HL-60/S4 treated with phorbol 12-myristate 13-acetate at 8.2 ng/mL for 4 days and 3 days (cell line): ENCODE measurements around the gene CALHM1.

Source experiments
- in situ Hi-C: fragments of 300-500 bp; cut with MboI; formaldehyde crosslinking; loops from 2 replicates; pipeline ENCODE4 v1.15.0; 2022; ENCODE audit warnings: low sequenced_read_pairs

The CALHM1 gene

GRCh38 chr10:103457176-103457712 lies 1.5 kb downstream of the CALHM1 start:
- in situ Hi-C loops, result no loop called here

- in situ Hi-C loops, result no loop called here
Observed at GRCh38 chr10:103456074-103456660, 2.5 kb downstream of the CALHM1 start.

- in situ Hi-C loops, result no loop called here
Observed at GRCh38 chr10:103455235-103455634, 3.5 kb downstream of the CALHM1 start.

GRCh38 chr10:103454026-103454425 lies 4.7 kb downstream of the CALHM1 start:
- in situ Hi-C loops, result no loop called here

- in situ Hi-C loops, result no loop called here
Observed at GRCh38 chr10:103452506-103453230, 6.0 kb downstream of the CALHM1 start.

GRCh38 chr10:103451831-103452505 lies 6.7 kb downstream of the CALHM1 start, which contains the start of gene CALHM2:
Gene CALHM2, minus strand, starts transcription at chr10:103452370. Its CDS starts 2,429 bp downstream, at chr10:103449941.
- in situ Hi-C loops, result no loop called here

- in situ Hi-C loops, result no loop called here
Observed at GRCh38 chr10:103451091-103451813, 7.4 kb downstream of the CALHM1 start.

- in situ Hi-C loops, result no loop called here
Observed at GRCh38 chr10:103450201-103450695, 8.5 kb downstream of the CALHM1 start.

- in situ Hi-C loops, result no loop called here
Observed at GRCh38 chr10:103449208-103450144, 9.2 kb downstream of the CALHM1 start.

- in situ Hi-C loops, result no loop called here
Observed at GRCh38 chr10:103448746-103449145, 10.0 kb downstream of the CALHM1 start.

- in situ Hi-C loops, result no loop called here
Observed at GRCh38 chr10:103447187-103447586, 11.5 kb downstream of the CALHM1 start.

- in situ Hi-C loops, result no loop called here
Observed at GRCh38 chr10:103445767-103446567, 12.7 kb downstream of the CALHM1 start.

- in situ Hi-C loops, result no loop called here
Observed at GRCh38 chr10:103445366-103445765, 13.3 kb downstream of the CALHM1 start.

- in situ Hi-C loops, result no loop called here
Observed at GRCh38 chr10:103444478-103444877, 14.2 kb downstream of the CALHM1 start.

GRCh38 chr10:103443475-103444185 lies 15.1 kb downstream of the CALHM1 start:
- in situ Hi-C loops, result no loop called here

- in situ Hi-C loops, result no loop called here
Observed at GRCh38 chr10:103442031-103442461, 16.7 kb downstream of the CALHM1 start.

GRCh38 chr10:103441611-103442010 lies 17.1 kb downstream of the CALHM1 start:
- in situ Hi-C loops, result no loop called here

GRCh38 chr10:103441206-103441605 lies 17.5 kb downstream of the CALHM1 start:
- in situ Hi-C loops, result no loop called here
